GM19452 (cell line): Measurements from ENCODE around the gene XYLT1.
A peak's percentile ranks its signal among the peaks of the same experiment; 100 is the strongest.
"Not testable (repeated sequence)": the region's sequence is repeated elsewhere in the genome, so short reads cannot be mapped to it uniquely, and the experiment has no call there.

Experiments
- ATAC-seq: cut with Tn5 transposase; IDR thresholded peaks from one replicate; pipeline ENCODE4 v1.9.1; 2021; ENCODE audit not compliant: unreplicated experiment

The XYLT1 gene

GRCh38 chr16:17432901-17433576 is 37.7 kb downstream of the XYLT1 start:
- no peak for ATAC-seq

GRCh38 chr16:17431968-17432625 is 38.7 kb downstream of the XYLT1 start:
- no peak for ATAC-seq

- no peak for ATAC-seq
Observed at GRCh38 chr16:17431012-17431411, 39.7 kb downstream of the XYLT1 start.

DNA sequence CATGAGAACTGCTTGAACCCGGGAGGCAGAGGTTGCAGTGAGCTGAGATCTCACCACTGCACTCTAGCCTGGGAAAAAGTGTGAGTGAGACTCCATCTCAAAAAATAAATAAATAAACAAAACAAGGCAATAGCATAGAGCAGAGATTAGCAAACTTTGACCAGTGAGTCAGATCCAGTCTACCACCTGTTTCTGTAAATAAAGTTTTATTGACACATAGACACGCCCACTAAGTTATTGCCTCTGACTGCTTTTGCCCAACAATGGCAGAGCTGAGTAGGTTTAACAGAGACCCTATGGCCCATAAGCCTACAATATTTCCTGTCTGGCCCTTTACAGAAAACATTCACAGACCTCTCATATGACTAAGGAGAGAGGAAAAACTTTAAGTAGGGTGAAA is 44.3 kb downstream of the XYLT1 start:
- no peak for ATAC-seq

- ATAC-seq, result no peak
Observed at GRCh38 chr16:17424771-17425170, 46.0 kb downstream of the XYLT1 start.

DNA sequence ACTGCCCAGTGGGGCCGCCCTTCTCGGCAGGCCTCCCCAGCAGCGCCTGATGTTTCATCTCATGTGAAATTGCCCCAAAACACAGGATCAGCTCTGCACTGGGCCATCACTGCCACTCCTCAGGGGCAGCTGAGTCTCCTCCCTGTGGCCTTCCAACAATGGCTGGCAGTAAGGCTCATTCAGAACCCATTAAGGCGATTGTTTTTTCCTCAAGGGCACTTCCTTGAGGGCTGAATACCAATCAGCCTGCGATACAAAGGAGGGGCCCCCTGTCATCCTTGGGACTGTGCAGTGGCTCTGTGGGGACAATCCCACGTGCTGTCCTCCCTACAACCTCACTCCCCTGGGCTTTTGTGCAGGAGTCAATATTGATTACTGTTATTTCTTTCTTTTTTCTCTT is 47.5 kb downstream of the XYLT1 start:
- no peak for ATAC-seq

DNA sequence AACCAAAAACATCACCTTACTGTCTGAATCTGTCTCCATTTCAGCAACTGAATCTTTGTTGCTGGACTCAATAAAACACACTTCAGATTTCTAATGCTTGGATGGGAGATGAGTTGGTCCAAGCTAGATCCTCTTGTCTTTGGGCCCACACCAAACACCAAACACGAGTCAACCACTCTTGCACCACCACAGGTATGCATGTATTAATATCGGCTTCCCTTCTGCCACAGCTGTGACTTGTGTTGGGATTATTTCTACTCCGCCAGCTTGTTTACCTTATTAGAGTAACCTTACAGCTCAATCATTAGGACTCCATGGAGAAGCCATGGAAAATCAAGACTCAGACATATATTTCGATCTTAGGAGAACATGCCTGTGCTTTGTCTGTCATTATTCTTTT is 49.9 kb downstream of the XYLT1 start:
- ATAC-seq, result no peak

DNA sequence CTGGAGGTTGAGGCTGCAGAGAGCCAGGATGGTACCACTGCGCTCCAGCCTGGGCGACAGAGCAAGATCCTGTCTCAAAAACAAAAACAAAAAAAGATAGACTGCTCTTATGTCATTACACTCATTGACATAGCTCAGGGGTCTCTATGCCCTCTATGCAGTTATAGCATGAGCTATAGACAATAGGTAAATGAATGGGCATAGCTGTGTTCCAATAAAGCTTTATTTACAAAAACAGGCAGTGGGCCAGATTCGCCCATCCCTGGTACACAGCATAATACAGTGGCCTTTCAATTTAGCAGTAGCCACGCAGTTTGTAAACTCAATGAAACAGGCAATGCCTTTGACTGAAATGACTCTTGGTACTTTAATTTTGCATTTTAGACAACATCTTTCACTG is 51.5 kb downstream of the XYLT1 start:
- ATAC-seq, result no peak

GRCh38 chr16:17417740-17418139 is 53.0 kb downstream of the XYLT1 start:
- ATAC-seq, result no peak

- peak; percentile 96 for ATAC-seq
Observed at GRCh38 chr16:17416461-17417311, 54.1 kb downstream of the XYLT1 start.

- ATAC-seq, result no peak
Observed at GRCh38 chr16:17414916-17415315, 55.8 kb downstream of the XYLT1 start.

- ATAC-seq, result peak; percentile 35
Observed at GRCh38 chr16:17414421-17414820, 56.3 kb downstream of the XYLT1 start.

GRCh38 chr16:17413508-17413907 is 57.3 kb downstream of the XYLT1 start:
- ATAC-seq, result no peak

GRCh38 chr16:17412791-17413190 is 58.0 kb downstream of the XYLT1 start:
- no peak for ATAC-seq

GRCh38 chr16:17412221-17412620 is 58.5 kb downstream of the XYLT1 start:
- no peak for ATAC-seq

- ATAC-seq, result no peak
Observed at GRCh38 chr16:17411263-17411662, 59.5 kb downstream of the XYLT1 start.

- ATAC-seq, result not testable (repeated sequence)
Observed at GRCh38 chr16:17410316-17410715, 60.4 kb downstream of the XYLT1 start.

DNA sequence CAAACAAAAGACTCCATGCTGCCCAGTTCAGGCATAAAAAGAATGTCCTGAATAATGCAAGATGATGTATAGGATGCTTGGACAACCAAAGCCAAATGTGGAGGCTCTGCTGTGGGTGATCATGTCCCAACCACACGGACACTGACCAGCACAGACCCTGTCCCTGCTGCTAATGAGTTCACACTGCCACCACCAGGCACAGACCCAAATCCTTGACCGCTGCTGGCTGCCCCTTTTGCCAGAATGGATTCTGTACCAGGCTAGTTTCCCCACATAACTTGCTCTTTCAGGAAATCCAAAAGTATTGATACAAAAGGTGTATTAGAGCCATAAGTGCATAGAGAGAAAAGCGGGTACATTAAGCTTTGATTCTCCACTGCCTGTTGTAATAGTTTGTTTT is 60.9 kb downstream of the XYLT1 start:
- no peak for ATAC-seq

DNA sequence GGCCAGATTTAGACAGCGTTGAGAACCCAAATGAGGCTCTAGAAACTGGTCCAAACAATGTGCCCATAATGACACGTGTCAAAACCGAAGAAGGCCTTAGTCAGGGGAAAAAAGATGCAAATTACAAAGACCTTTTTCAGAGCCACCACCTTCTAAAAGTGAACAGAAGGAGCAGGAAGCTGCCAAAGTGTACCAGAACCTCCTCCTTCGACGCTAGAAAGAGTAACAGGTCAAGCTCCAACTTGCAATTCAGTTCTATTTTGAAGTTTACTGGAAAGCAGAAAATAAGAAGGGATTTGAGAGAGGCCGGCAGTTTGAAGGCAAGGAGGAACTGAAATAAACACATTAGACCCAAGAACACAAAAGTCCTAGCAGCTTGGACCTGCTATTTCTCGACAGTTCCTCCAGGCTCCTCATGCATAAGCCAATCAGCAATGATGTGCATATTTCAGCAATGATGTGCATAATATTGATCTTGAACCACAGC is 61.8 kb downstream of the XYLT1 start:
- no peak for ATAC-seq

DNA sequence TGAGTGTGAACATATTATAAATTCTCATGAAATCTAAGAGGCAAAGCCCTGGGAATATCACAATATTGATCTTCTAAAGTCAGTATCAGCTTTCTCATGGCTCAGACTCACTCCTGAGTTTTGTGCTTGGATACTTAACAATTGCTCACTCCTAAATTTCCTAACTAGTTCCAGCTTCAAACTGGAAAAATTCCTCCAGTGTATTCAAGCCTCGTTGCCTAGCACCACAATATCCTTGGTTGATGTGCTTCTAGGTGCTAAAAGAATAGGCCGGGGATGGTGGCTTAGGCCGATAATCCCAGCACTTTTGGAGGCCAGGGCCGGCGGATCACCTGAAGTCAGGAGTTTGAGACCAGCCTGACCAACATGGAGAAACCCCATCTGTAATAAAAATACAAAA is 62.5 kb downstream of the XYLT1 start:
- no peak for ATAC-seq

DNA sequence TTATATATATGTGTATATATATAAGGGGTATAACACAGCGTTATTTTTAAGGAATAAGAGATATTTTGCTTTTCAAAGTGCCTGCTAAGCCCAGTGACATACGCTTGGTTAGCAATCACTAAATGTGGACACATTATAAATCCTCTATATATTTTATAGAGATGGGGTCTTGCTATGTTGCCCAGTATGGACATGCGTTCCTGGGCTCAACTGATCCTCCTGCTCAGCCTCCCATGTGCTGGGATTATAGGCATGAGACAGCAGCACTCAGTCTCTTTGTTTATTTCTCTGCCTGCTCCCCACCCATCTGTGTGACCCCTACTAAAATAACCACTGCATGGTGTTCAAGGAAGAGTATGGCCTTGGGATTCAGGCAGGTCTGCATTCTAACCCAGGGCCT is 63.4 kb downstream of the XYLT1 start:
- ATAC-seq, result no peak
